ENCODE measurements around the gene KRT33B.

KRT33B gene

DNA sequence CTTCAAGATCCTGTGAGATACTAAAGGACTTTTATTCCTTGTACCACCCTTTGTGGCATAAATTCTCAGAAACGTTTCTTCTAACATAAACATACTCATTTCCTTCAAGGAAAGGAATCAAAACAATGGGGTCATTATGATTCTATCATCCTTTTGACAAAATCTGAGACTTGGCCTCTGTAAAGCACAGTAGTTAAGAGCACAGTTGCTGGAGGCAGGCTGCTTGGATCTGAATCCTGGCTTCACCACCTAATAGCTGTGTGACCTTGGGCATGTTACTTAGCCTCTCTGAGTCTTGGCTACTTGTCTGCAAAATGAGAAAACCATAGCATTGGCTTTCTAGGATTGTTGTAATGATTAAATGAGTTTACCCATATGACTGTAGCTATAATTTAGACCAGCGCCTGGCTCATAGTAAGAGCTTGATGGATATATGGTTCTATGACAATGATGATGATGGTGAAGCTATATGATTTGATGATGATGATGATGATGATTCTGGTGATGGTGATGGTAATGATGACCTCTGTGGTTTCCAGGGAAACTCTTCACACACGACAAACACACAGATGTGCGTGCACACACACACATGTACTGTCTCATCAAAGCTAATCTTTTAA, 33.9 kb upstream of the KRT33B start:
- Histone ChIP-seq H4K20me1 (ENCODE audit: insufficient read depth, low read length) (no peaks in the 10 kb centered on the region; the same call in 1 of the 2 replicates), H3K4me3 (ENCODE audit: low read depth in 1 of 2, low read length in 2 of 2) (no peak overlapping the region), H3K9me3 (ENCODE audit: insufficient read depth, low read length, severe bottlenecking) (no peaks in the 10 kb centered on the region), H2AFZ (ENCODE audit: low read depth, low read length) (no peak overlapping the region), H3K4me2 (ENCODE audit: insufficient read depth, low read length) (no peak overlapping the region), H3K4me1 (ENCODE audit: insufficient read depth, low read length) (no peaks in the 10 kb centered on the region), H3K36me3 (ENCODE audit: insufficient read depth, low read length) (no peaks in the 10 kb centered on the region), H3K27ac (ENCODE audit: low read length) (no peak overlapping the region), H3K27me3 (ENCODE audit: insufficient read depth, low read length, poor library complexity) (peaks cover 15% of the 10 kb centered on the region), H3K79me2 (ENCODE audit: insufficient read depth, low read length) (no peaks in the 10 kb centered on the region), H3K9ac (ENCODE audit: low read depth, low read length) (no peak overlapping the region)
- TF ChIP-seq, protein P1, sequence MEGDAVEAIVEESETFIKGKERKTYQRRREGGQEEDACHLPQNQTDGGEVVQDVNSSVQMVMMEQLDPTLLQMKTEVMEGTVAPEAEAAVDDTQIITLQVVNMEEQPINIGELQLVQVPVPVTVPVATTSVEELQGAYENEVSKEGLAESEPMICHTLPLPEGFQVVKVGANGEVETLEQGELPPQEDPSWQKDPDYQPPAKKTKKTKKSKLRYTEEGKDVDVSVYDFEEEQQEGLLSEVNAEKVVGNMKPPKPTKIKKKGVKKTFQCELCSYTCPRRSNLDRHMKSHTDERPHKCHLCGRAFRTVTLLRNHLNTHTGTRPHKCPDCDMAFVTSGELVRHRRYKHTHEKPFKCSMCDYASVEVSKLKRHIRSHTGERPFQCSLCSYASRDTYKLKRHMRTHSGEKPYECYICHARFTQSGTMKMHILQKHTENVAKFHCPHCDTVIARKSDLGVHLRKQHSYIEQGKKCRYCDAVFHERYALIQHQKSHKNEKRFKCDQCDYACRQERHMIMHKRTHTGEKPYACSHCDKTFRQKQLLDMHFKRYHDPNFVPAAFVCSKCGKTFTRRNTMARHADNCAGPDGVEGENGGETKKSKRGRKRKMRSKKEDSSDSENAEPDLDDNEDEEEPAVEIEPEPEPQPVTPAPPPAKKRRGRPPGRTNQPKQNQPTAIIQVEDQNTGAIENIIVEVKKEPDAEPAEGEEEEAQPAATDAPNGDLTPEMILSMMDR (IDR thresholded peaks at IDR 0.05; ENCODE audit: borderline replicate concordance, extremely low read depth, low read length, poor library complexity, severe bottlenecking) = no peak
- TF ChIP-seq EZH2 (IDR thresholded peaks at IDR 0.05; ENCODE audit: borderline replicate concordance, low read depth, low read length, severe bottlenecking) = no peak
- ATAC-seq (ENCODE audit: insufficient read depth, low read depth) = no peak
- DNase-seq = no peak

DNA sequence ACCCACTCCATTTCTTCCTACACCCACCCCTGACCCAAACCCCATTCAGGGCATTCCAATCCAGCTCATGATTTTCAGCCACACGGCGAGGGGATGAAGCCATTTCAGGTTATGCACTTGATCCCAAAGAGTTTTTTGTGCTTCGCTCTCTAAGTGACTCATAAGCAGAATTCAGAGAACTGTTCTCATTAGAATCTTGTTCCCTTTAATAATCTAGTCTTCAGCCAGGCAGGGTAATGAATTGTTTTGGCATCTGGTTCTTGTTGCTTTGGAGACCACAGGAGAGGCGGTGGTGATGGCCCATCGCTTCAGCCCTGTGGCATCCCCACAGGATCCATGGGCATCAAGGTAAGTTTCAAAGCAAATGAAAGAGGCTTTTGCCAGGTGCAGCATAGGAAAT, 32.5 kb upstream of the KRT33B start:
- peaks cover 19% of the 10 kb centered on the region for H3K27me3 ChIP-seq (ENCODE audit: insufficient read depth, low read length, poor library complexity)
- no peaks in the 10 kb centered on the region for H3K79me2 ChIP-seq (ENCODE audit: insufficient read depth, low read length)
- no peak overlapping the region for H3K27ac ChIP-seq (ENCODE audit: low read length)
- H3K4me3 ChIP-seq (ENCODE audit: low read depth in 1 of 2, low read length in 2 of 2) = no peak overlapping the region
- no peak overlapping the region for H3K4me2 ChIP-seq (ENCODE audit: insufficient read depth, low read length)
- TF ChIP-seq, protein P1 (IDR thresholded peaks at IDR 0.05; ENCODE audit: borderline replicate concordance, extremely low read depth, low read length, poor library complexity, severe bottlenecking) = no peak
- no peak for TF ChIP-seq EZH2 (IDR thresholded peaks at IDR 0.05; ENCODE audit: borderline replicate concordance, low read depth, low read length, severe bottlenecking)
- no peaks in the 10 kb centered on the region; the same call in 1 of the 2 replicates for H4K20me1 ChIP-seq (ENCODE audit: insufficient read depth, low read length)
- ATAC-seq (ENCODE audit: insufficient read depth, low read depth) = no peak
- no peak for DNase-seq
- no peaks in the 10 kb centered on the region for H3K4me1 ChIP-seq (ENCODE audit: insufficient read depth, low read length)
- H2AFZ ChIP-seq (ENCODE audit: low read depth, low read length) = no peak overlapping the region
- no peaks in the 10 kb centered on the region for H3K36me3 ChIP-seq (ENCODE audit: insufficient read depth, low read length)
- H3K9me3 ChIP-seq (ENCODE audit: insufficient read depth, low read length, severe bottlenecking) = no peaks in the 10 kb centered on the region
- no peak overlapping the region for H3K9ac ChIP-seq (ENCODE audit: low read depth, low read length)

DNA sequence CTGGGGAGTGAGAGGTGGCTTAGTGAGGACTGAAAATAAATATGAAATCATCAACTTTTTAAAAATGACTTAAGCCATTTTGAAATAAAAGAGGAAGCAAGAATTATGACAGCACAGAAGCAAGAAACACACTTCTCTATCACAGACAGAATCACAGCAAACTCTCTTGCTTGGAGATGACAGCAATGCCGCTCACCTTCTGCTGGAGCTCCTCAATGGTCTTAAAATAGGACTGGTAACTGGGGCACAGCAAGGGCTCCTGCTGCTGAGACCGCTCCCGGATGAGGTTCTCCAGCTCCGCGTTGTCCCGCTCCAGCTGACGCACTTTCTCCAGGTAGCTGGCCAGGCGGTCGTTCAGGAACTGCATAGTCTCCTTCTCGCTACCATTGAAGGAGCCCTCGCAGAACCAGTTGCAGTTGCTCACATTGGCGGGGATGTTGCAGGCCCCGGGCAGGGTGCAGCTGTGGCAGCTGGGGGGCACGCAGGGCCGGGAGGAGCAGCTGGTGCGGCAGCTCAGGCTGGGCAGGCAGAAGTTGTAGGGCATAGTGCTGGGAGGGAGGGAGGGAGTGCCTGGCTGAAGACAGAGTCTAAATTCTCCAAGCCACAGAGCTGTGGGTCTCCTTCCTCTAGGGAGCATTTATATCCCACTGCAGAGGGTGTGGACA, 27.5 kb upstream of the KRT33B start, which contains the start of gene KRT31:
Gene KRT31 (minus strand): TSS at position 613 of the 665 bp plus-strand sequence. CDS start 69 bp downstream, at position 544.
- TF ChIP-seq, protein P1 (IDR thresholded peaks at IDR 0.05; ENCODE audit: borderline replicate concordance, extremely low read depth, low read length, poor library complexity, severe bottlenecking) = no peak
- no peak for TF ChIP-seq EZH2 (IDR thresholded peaks at IDR 0.05; ENCODE audit: borderline replicate concordance, low read depth, low read length, severe bottlenecking)
- Histone ChIP-seq H3K4me1 (ENCODE audit: insufficient read depth, low read length) (no peaks in the 10 kb centered on the region), H3K79me2 (ENCODE audit: insufficient read depth, low read length) (no peaks in the 10 kb centered on the region), H3K9ac (ENCODE audit: low read depth, low read length) (no peak within 1 kb of the TSS), H3K27me3 (ENCODE audit: insufficient read depth, low read length, poor library complexity) (peaks cover 26% of the 10 kb centered on the region), H2AFZ (ENCODE audit: low read depth, low read length) (no peak within 1 kb of the TSS), H3K4me3 (ENCODE audit: low read depth in 1 of 2, low read length in 2 of 2) (no peak within 1 kb of the TSS), H3K4me2 (ENCODE audit: insufficient read depth, low read length) (no peak within 1 kb of the TSS), H4K20me1 (ENCODE audit: insufficient read depth, low read length) (no peaks in the 10 kb centered on the region), H3K27ac (ENCODE audit: low read length) (no peak within 1 kb of the TSS), H3K36me3 (ENCODE audit: insufficient read depth, low read length) (no peaks in the 10 kb centered on the region), H3K9me3 (ENCODE audit: insufficient read depth, low read length, severe bottlenecking) (no peaks in the 10 kb centered on the region)
- DNase-seq (no peak), ATAC-seq (ENCODE audit: insufficient read depth, low read depth) (no peak)
